HG03135 (cell line): ENCODE measurements around the gene LLGL1.

Source experiments
- ATAC-seq: cut with Tn5 transposase; IDR thresholded peaks from one replicate; pipeline ENCODE4 v1.9.1; 2021; ENCODE audit warnings: mild to moderate bottlenecking, moderate library complexity; ENCODE audit not compliant: unreplicated experiment

Gene LLGL1

GRCh38 chr17:18250259-18250658, 24.8 kb downstream of the LLGL1 start:
- no peak for ATAC-seq

GRCh38 chr17:18250708-18251107, 25.3 kb downstream of the LLGL1 start:
- ATAC-seq = no peak

GRCh38 chr17:18251204-18251603, 25.8 kb downstream of the LLGL1 start:
- no peak for ATAC-seq

GRCh38 chr17:18252160-18252559, 26.7 kb downstream of the LLGL1 start:
- no peak for ATAC-seq

GRCh38 chr17:18253187-18253884, 27.9 kb downstream of the LLGL1 start:
- ATAC-seq = no peak

- ATAC-seq = no peak
Observed at GRCh38 chr17:18253947-18254821, 28.7 kb downstream of the LLGL1 start.

- ATAC-seq = no peak
Observed at GRCh38 chr17:18254888-18255649, 29.6 kb downstream of the LLGL1 start.

- ATAC-seq = no peak
Observed at GRCh38 chr17:18256351-18256750, 30.9 kb downstream of the LLGL1 start.

GRCh38 chr17:18256776-18257175, 31.3 kb downstream of the LLGL1 start:
- no peak for ATAC-seq

GRCh38 chr17:18257268-18257981, 32.0 kb downstream of the LLGL1 start:
- ATAC-seq = no peak

- no peak for ATAC-seq
Observed at GRCh38 chr17:18257982-18258355, 32.5 kb downstream of the LLGL1 start.

GRCh38 chr17:18258356-18259038, 33.1 kb downstream of the LLGL1 start, which contains the start of gene FLII:
Gene FLII (minus strand): TSS chr17:18258738. CDS start chr17:18258690, 48 bp downstream.
- ATAC-seq = no peak

- ATAC-seq = no peak
Observed at GRCh38 chr17:18259621-18260331, 34.3 kb downstream of the LLGL1 start.

GRCh38 chr17:18260332-18261145, 35.1 kb downstream of the LLGL1 start, which contains the start of gene MIEF2:
Gene MIEF2 (plus strand): TSS chr17:18260662. CDS start chr17:18262721, 2,059 bp downstream.
- peak; percentile 80 for ATAC-seq

- ATAC-seq = no peak
Observed at GRCh38 chr17:18261146-18261515, 35.7 kb downstream of the LLGL1 start.

GRCh38 chr17:18261659-18262058, 36.2 kb downstream of the LLGL1 start:
- ATAC-seq = no peak

- ATAC-seq = no peak
Observed at GRCh38 chr17:18262111-18262510, 36.7 kb downstream of the LLGL1 start.

- no peak for ATAC-seq
Observed at GRCh38 chr17:18262641-18263040, 37.2 kb downstream of the LLGL1 start.
